Activated CD4-positive, alpha-beta T cell treated with anti-CD3 and anti-CD28 coated beads, Interleukin-2, amount 50 U/mL, for 1 hour (primary cell): ENCODE results near the gene CRK.

Experiments
- DNase-seq: peaks from one replicate; pipeline ENCODE4 v3.0.0-alpha.2; 2020

CRK gene

GRCh38 chr17:1455797-1456599 lies at the start of gene CRK:
Gene CRK (minus strand): TSS chr17:1456232. CDS start chr17:1456117, 115 bp downstream.
- DNase-seq, result peak; percentile 98

- DNase-seq, result no peak
Observed at GRCh38 chr17:1505586-1505985, 49.6 kb upstream of the CRK start.

GRCh38 chr17:1504866-1505265 lies 48.8 kb upstream of the CRK start:
- DNase-seq, result no peak

- DNase-seq, result no peak
Observed at GRCh38 chr17:1503699-1504098, 47.7 kb upstream of the CRK start.

GRCh38 chr17:1498869-1499268 lies 42.8 kb upstream of the CRK start:
- DNase-seq, result no peak

GRCh38 chr17:1498233-1498632 lies 42.2 kb upstream of the CRK start:
- DNase-seq, result no peak

GRCh38 chr17:1497831-1498230 lies 41.8 kb upstream of the CRK start:
- DNase-seq, result no peak

GRCh38 chr17:1496869-1497268 lies 40.8 kb upstream of the CRK start:
- no peak for DNase-seq

- DNase-seq, result no peak
Observed at GRCh38 chr17:1495265-1495989, 39.4 kb upstream of the CRK start.

- DNase-seq, result no peak
Observed at GRCh38 chr17:1494736-1495253, 38.8 kb upstream of the CRK start.

GRCh38 chr17:1494203-1494602 lies 38.2 kb upstream of the CRK start:
- no peak for DNase-seq

GRCh38 chr17:1493291-1493980 lies 37.4 kb upstream of the CRK start:
- no peak for DNase-seq

GRCh38 chr17:1492249-1493206 lies 36.5 kb upstream of the CRK start, which contains the start of gene MYO1C:
Gene MYO1C (minus strand): TSS chr17:1492686. CDS start chr17:1492487, 199 bp downstream.
- DNase-seq, result no peak

- peak; percentile 26 for DNase-seq
Observed at GRCh38 chr17:1491443-1492248, 35.6 kb upstream of the CRK start.

GRCh38 chr17:1490643-1491442 lies 34.8 kb upstream of the CRK start:
- DNase-seq, result peak; percentile 60

GRCh38 chr17:1488826-1489270 lies 32.8 kb upstream of the CRK start:
- no peak for DNase-seq

- DNase-seq, result peak; percentile 71
Observed at GRCh38 chr17:1487939-1488825, 32.1 kb upstream of the CRK start.

GRCh38 chr17:1486802-1487695 lies 31.0 kb upstream of the CRK start:
- DNase-seq, result peak; percentile 84
